H1 (cell line): ENCODE measurements around the gene PDE1C. TPM values are rescaled to one million over a fixed set of nuclear protein-coding genes. Genes with fewer than 3 reads are reported as not detected.

ENCODE experiments used
- CTCF ChIA-PET: fragments of 300-600 bp; sonication (Branson Sonifier 250); formaldehyde crosslinking; loops from one replicate; lab custom pipeline; 2021; ENCODE audit not compliant: partially characterized antibody; lab: Charles Lee
- POLR2A ChIA-PET: fragments of 300-600 bp; sonication (Branson Sonifier 250); formaldehyde crosslinking; loops from one replicate; lab custom pipeline; 2021; ENCODE audit warnings: inconsistent platforms; ENCODE audit not compliant: partially characterized antibody; lab: Charles Lee
- DNase-seq, 2 experiments: peaks; one replicate each; pipeline versions ENCODE4 v3.0.0 to v3.0.0-alpha.2; 2010 to 2022; ENCODE audit warnings: low spot score in 2 of 2, low read depth in 1 of 2, mixed read lengths in 1 of 2
- FAIRE-seq: peaks from 2 replicates; lab custom pipeline; 2011; peaks lifted over from hg19 to GRCh38; lab: Jason Lieb, UNC
- H2AFZ ChIP-seq: 2 replicates; pipeline ENCODE4 v1.8.1; 2012; ENCODE audit warnings: low read length, inconsistent platforms
- H2AK5ac ChIP-seq: 2 replicates; pipeline ENCODE4 v1.6.1; 2013; ENCODE audit warnings: low read depth, low read length
- H2BK120ac ChIP-seq: replicated peaks from 2 replicates; pipeline ENCODE3; 2013; ENCODE audit warnings: low read depth, low read length, inconsistent platforms
- H2BK12ac ChIP-seq: 2 replicates; pipeline ENCODE4 v1.6.1; 2013; ENCODE audit warnings: low read depth, low read length
- H2BK15ac ChIP-seq: 2 replicates; pipeline ENCODE4 v1.6.1; 2013; ENCODE audit warnings: low read length
- H2BK20ac ChIP-seq: 2 replicates; pipeline ENCODE4 v1.6.1; 2013; ENCODE audit warnings: low read length
- H2BK5ac ChIP-seq: 2 replicates; pipeline ENCODE4 v1.6.1; 2013; ENCODE audit warnings: low read depth, low read length
- H3K14ac ChIP-seq: 2 replicates; pipeline ENCODE4 v1.6.1; 2013; ENCODE audit warnings: inconsistent platforms; ENCODE audit not compliant: insufficient read length
- H3K18ac ChIP-seq: 2 replicates; pipeline ENCODE4 v1.6.1; 2013; ENCODE audit warnings: low read length; ENCODE audit errors: extremely low read depth
- H3K23ac ChIP-seq: 2 replicates; pipeline ENCODE4 v1.6.1; 2013; ENCODE audit warnings: inconsistent platforms; ENCODE audit not compliant: insufficient read length
- H3K23me2 ChIP-seq: 2 replicates; pipeline ENCODE4 v1.6.1; 2013; ENCODE audit warnings: low read depth, low read length
- H3K27ac ChIP-seq: 2 replicates; pipeline ENCODE4 v1.6.1; 2011; ENCODE audit warnings: low read depth, low read length, inconsistent platforms
- H3K27me3 ChIP-seq, 4 experiments: replicated peaks in 1 of 4; 1 replicate in 1 of 4; 2 replicates in 3 of 4; pipeline versions ENCODE4 v1.6.1 to v1.8.1; 2011 to 2013; ENCODE audit warnings: low read length in 3 of 4, mild to moderate bottlenecking in 3 of 4, inconsistent platforms in 2 of 4, mixed read lengths in 2 of 4, moderate library complexity in 1 of 4; ENCODE audit not compliant: control insufficient read depth in 3 of 4, insufficient read depth in 3 of 4; ENCODE audit errors: extremely low read depth in 1 of 4
- H3K36me3 ChIP-seq, 4 experiments: 2 replicates each; pipeline versions ENCODE4 v1.6.1 to v1.8.1; 2011 to 2013; ENCODE audit warnings: mild to moderate bottlenecking in 4 of 4, low read length in 3 of 4, moderate library complexity in 2 of 4, control low read depth in 1 of 4, inconsistent platforms in 1 of 4; ENCODE audit not compliant: insufficient read depth in 4 of 4, control insufficient read depth in 2 of 4
- H3K4ac ChIP-seq: replicated peaks from 2 replicates; pipeline ENCODE3; 2013; ENCODE audit warnings: low read length, low read depth, mixed read lengths, inconsistent platforms; ENCODE audit not compliant: insufficient read length
- H3K4me1 ChIP-seq, 4 experiments: replicated peaks in 1 of 4; 1 replicate in 1 of 4; 2 replicates in 3 of 4; pipeline versions ENCODE4 v1.6.1 to v1.8.1; 2011 to 2013; ENCODE audit warnings: low read length in 3 of 4, inconsistent platforms in 2 of 4, mixed read lengths in 1 of 4; ENCODE audit not compliant: insufficient read depth in 4 of 4, control insufficient read depth in 3 of 4
- H3K4me2 ChIP-seq, 2 experiments: 2 replicates each; pipeline versions ENCODE4 v1.6.1 to v1.8.1; 2011 to 2013; ENCODE audit warnings: low read depth in 2 of 2, low read length in 2 of 2, control low read depth in 1 of 2, inconsistent platforms in 1 of 2, mild to moderate bottlenecking in 1 of 2; ENCODE audit not compliant: insufficient read depth in 1 of 2
- H3K4me3 ChIP-seq, 4 experiments: fragments of 200-600, 300-600 bp in 1 of 4; sonication (generic), shearing (Covaris generic), sonication (Bioruptor Twin) in 1 of 4; 2 replicates each; pipeline versions ENCODE4 v1.5.1 to v1.8.1; 2011 to 2016; ENCODE audit warnings: low read length in 4 of 4, low read depth in 3 of 4, control low read depth in 2 of 4, inconsistent platforms in 2 of 4, mild to moderate bottlenecking in 2 of 4, mixed read lengths in 1 of 4, moderate library complexity in 1 of 4; ENCODE audit not compliant: insufficient read depth in 2 of 4; ENCODE audit errors: extremely low read depth in 1 of 4
- H3K56ac ChIP-seq: replicated peaks from 2 replicates; pipeline ENCODE3; 2013; ENCODE audit warnings: low read depth, mild to moderate bottlenecking, mixed read lengths, low read length, inconsistent platforms; ENCODE audit not compliant: insufficient read length
- H3K79me1 ChIP-seq: 2 replicates; pipeline ENCODE4 v1.6.1; 2013; ENCODE audit warnings: low read depth, low read length, control low read depth
- H3K79me2 ChIP-seq, 2 experiments: 2 replicates each; pipeline versions ENCODE4 v1.6.1 to v1.8.1; 2012 to 2013; ENCODE audit warnings: low read length in 2 of 2, mild to moderate bottlenecking in 2 of 2, inconsistent platforms in 1 of 2; ENCODE audit not compliant: insufficient read depth in 2 of 2, control insufficient read depth in 1 of 2
- H3K9ac ChIP-seq, 4 experiments: replicated peaks in 1 of 4; 1 replicate in 1 of 4; 2 replicates in 3 of 4; pipeline versions ENCODE4 v1.6.1 to v1.8.1; 2011 to 2013; ENCODE audit warnings: low read depth in 3 of 4, low read length in 3 of 4, control low read depth in 2 of 4, mild to moderate bottlenecking in 2 of 4, moderate library complexity in 2 of 4, inconsistent platforms in 1 of 4; ENCODE audit errors: extremely low read depth in 1 of 4
- H3K9me3 ChIP-seq, 2 experiments: 2 replicates each; pipeline versions ENCODE4 v1.6.1 to v1.8.1; 2012 to 2013; ENCODE audit warnings: mild to moderate bottlenecking in 2 of 2, moderate library complexity in 2 of 2, control low read depth in 1 of 2, inconsistent platforms in 1 of 2, low read depth in 1 of 2, low read length in 1 of 2, mixed read lengths in 1 of 2; ENCODE audit not compliant: insufficient read depth in 2 of 2
- H4K20me1 ChIP-seq, 2 experiments: replicated peaks in 1 of 2; 2 replicates each; pipeline versions ENCODE3 to v1.8.1; 2011 to 2013; ENCODE audit warnings: inconsistent platforms in 2 of 2, low read length in 2 of 2, mild to moderate bottlenecking in 1 of 2; ENCODE audit not compliant: insufficient read depth in 2 of 2, control insufficient read depth in 1 of 2
- H4K5ac ChIP-seq: 2 replicates; pipeline ENCODE4 v1.6.1; 2013; ENCODE audit warnings: low read length, low read depth, mixed read lengths, inconsistent platforms; ENCODE audit not compliant: insufficient read length
- H4K8ac ChIP-seq: 2 replicates; pipeline ENCODE4 v1.8.0; 2013; ENCODE audit warnings: mild to moderate bottlenecking, moderate library complexity, low read length, inconsistent platforms; ENCODE audit not compliant: insufficient read depth; ENCODE audit errors: extremely low read depth
- H4K91ac ChIP-seq: replicated peaks from 2 replicates; pipeline ENCODE3; 2013; ENCODE audit warnings: low read length, mixed read lengths, inconsistent platforms; ENCODE audit not compliant: insufficient read length
- CEBPB ChIP-seq: IDR thresholded peaks from 2 replicates; pipeline ENCODE4 v1.6.1; 2012; ENCODE audit warnings: low read depth, low read length
- MAFK ChIP-seq: IDR thresholded peaks from 2 replicates; pipeline ENCODE4 v1.6.1; 2012; ENCODE audit warnings: low read depth, mild to moderate bottlenecking, improper control_type of control experiment, low read length
- WGBS, 2 experiments: shearing (Covaris generic) in 1 of 2; methylation state at CpG; one replicate each; pipeline versions ENCODE4 v1.1.6 to v1.1.7; 2013 to 2015; ENCODE audit warnings: low lambda C conversion rate in 2 of 2, mixed read lengths in 2 of 2, inconsistent platforms in 1 of 2, low coverage in 1 of 2, missing lambda C conversion rate in 1 of 2; ENCODE audit not compliant: insufficient replicate concordance in 2 of 2, insufficient coverage in 1 of 2, insufficient read length in 1 of 2; ENCODE audit errors: extremely low coverage in 1 of 2, missing lambda C conversion rate in 1 of 2; 5-methylcytosine and 5-hydroxymethylcytosine counted together
- polyA plus RNA-seq, 7 experiments: library from polyadenylated mRNA; depleted of rRNA in 3 of 7; stranded (reverse) in 5 of 7; unstranded in 2 of 7; fragments of >200 nt in 5 of 7; fragments of 200-250 nt in 2 of 7; gene quantifications; 1 replicate in 5 of 7; 2 replicates in 1 of 7; 4 replicates in 1 of 7; pipeline versions ENCODE4 v1.2.1 to v1.2.3, GENCODE V29; 2011 to 2013; ENCODE audit warnings: missing spikeins in 2 of 7, mixed read lengths in 2 of 7
- total RNA-seq: library from RNA; stranded (reverse); fragmentation: NEBNext Ultra II Directional; extraction: Animal tissue kit (Norgen Biotek cat#: 25700); gene quantifications from 2 replicates; pipeline ENCODE4 v1.2.1, GENCODE V29; 2021

The PDE1C gene
- total and polyA plus RNA-seq, 2 of the 8 experiments (the other 6 are each of a cell fraction or from before 2014, with no cell fraction given) = 0.11 to 1.1 TPM

DNA sequence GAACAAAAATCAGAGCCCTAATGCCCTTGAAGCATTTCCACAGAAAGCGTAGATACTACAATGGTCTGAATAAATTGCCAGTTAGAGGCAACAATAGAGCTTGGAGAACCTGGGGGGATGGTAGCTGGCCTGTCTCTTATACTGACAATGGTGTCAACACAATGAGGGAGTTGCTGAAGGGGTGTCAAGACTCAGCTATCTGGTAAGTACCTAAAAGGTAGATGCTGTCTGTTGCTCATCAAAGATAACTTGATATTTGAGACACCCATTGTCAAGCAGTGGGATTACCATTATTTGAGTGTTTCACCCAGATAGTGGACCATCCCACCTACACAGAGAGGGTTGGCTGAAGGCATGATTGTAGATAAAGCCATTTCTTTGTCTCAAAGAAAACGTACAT, 72.8 kb downstream of the PDE1C start:
- ChIA-PET POLR2A (no interaction called here), CTCF (no interaction called here)
- Histone ChIP-seq H3K56ac (no peak overlapping the region), H2AK5ac (no peak overlapping the region), H2BK120ac (no peak overlapping the region), H2BK12ac (no peak overlapping the region), H4K91ac (no peak overlapping the region), H3K14ac (no peak overlapping the region), H3K4me1 (no peaks in the 10 kb centered on the region; a peak in 1 of 7 replicates), H3K27me3 (no peaks in the 10 kb centered on the region), H3K9me3 (peaks cover 5 to 8% of the 10 kb centered on the region in 2 experiments; a peak in 2 of 4 replicates), H3K79me2 (no peaks in the 10 kb centered on the region), H2AFZ (no peak overlapping the region), H4K8ac (no peak overlapping the region), H3K36me3 (no peaks in the 10 kb centered on the region), H3K4me2 (no peak overlapping the region), H2BK20ac (no peak overlapping the region), H4K20me1 (no peaks in the 10 kb centered on the region), H2BK5ac (no peak overlapping the region), H3K18ac (no peak overlapping the region), H3K23ac (no peak overlapping the region), H3K23me2 (no peaks in the 10 kb centered on the region), H3K4me3 (no peak overlapping the region), H3K27ac (no peak overlapping the region), H4K5ac (no peak overlapping the region), H3K4ac (no peak overlapping the region), H3K9ac (no peak overlapping the region), H2BK15ac (no peak overlapping the region), H3K79me1 (no peaks in the 10 kb centered on the region)
- FAIRE-seq (no peak), DNase-seq (no peak)
- WGBS, 2 experiments = 81% methylated on average over 2 of the region's 2 CpGs; no CpG with 5 or more reads in 1 of the 2 experiments
- TF ChIP-seq MAFK (no peak), CEBPB (no peak)
